Breast epithelium (tissue), 3 donors: ENCODE data around the gene PLXNB2.

Experiments
- POLR2A ChIP-seq: fragments of 450-650 bp; IDR thresholded peaks from one replicate; pipeline ENCODE4 v1.6.1; 2016; ENCODE audit warnings: antibody characterized with exemption, mild to moderate bottlenecking, moderate library complexity
- POLR2AphosphoS5 ChIP-seq, 3 donors: sonication (generic); formaldehyde crosslinking; IDR thresholded peaks; one replicate each; pipeline ENCODE4 v1.6.1; 2017; ENCODE audit warnings: antibody characterized with exemption in 3 of 3
- TF ChIP-seq, protein P1 (sequence below), 3 donors: fragments of 450-650 bp; IDR thresholded peaks; one replicate each; pipeline ENCODE4 v1.5.1; 2016 to 2017; ENCODE audit warnings: antibody characterized with exemption in 3 of 3, mild to moderate bottlenecking in 3 of 3, moderate library complexity in 3 of 3

DNA sequence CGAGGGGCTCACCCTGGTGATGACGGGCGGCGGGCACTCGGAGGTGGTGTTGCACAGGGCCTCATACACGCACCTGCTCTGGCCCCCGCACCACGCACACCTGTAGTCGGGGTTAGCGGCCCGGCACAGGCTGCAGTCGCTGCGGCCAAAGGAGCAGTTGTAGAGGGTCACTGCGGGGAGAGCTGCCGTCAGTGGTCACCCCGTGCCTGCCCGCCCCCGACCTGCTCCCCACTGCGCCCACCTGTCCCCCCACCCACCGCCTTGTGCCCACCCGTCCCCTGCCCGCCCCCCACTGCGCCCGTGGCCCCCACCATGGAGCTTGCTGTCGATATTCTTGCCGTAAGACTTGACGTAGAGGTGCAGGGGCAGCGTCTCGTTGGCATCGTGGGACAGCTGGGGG is 23.6 kb downstream of the PLXNB2 start:
- TF ChIP-seq POLR2AphosphoS5 (IDR thresholded peaks at IDR 0.05) = no peak
- TF ChIP-seq, protein P1, sequence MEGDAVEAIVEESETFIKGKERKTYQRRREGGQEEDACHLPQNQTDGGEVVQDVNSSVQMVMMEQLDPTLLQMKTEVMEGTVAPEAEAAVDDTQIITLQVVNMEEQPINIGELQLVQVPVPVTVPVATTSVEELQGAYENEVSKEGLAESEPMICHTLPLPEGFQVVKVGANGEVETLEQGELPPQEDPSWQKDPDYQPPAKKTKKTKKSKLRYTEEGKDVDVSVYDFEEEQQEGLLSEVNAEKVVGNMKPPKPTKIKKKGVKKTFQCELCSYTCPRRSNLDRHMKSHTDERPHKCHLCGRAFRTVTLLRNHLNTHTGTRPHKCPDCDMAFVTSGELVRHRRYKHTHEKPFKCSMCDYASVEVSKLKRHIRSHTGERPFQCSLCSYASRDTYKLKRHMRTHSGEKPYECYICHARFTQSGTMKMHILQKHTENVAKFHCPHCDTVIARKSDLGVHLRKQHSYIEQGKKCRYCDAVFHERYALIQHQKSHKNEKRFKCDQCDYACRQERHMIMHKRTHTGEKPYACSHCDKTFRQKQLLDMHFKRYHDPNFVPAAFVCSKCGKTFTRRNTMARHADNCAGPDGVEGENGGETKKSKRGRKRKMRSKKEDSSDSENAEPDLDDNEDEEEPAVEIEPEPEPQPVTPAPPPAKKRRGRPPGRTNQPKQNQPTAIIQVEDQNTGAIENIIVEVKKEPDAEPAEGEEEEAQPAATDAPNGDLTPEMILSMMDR (IDR thresholded peaks at IDR 0.05) = no peak
- TF ChIP-seq POLR2A = no peak
